SK-N-MC (cell line): Measurements from ENCODE around the gene RBM20.

Source experiments
- EZH2 ChIP-seq: fragments of 200-600 bp; sonication (generic); IDR thresholded peaks from one replicate; pipeline ENCODE4 v1.6.1; 2017; ENCODE audit warnings: antibody characterized with exemption
- FOXP2 ChIP-seq: optimal IDR thresholded peaks from 2 replicates; pipeline ENCODE3; 2011; ENCODE audit warnings: mild to moderate bottlenecking, moderate library complexity; ENCODE audit not compliant: insufficient read depth; ENCODE audit errors: extremely low read length, control extremely low read depth
- POLR2AphosphoS5 ChIP-seq: IDR thresholded peaks from 2 replicates; pipeline ENCODE4 v1.6.1; 2012; ENCODE audit warnings: mild to moderate bottlenecking, low read depth, low read length, borderline replicate concordance

DNA sequence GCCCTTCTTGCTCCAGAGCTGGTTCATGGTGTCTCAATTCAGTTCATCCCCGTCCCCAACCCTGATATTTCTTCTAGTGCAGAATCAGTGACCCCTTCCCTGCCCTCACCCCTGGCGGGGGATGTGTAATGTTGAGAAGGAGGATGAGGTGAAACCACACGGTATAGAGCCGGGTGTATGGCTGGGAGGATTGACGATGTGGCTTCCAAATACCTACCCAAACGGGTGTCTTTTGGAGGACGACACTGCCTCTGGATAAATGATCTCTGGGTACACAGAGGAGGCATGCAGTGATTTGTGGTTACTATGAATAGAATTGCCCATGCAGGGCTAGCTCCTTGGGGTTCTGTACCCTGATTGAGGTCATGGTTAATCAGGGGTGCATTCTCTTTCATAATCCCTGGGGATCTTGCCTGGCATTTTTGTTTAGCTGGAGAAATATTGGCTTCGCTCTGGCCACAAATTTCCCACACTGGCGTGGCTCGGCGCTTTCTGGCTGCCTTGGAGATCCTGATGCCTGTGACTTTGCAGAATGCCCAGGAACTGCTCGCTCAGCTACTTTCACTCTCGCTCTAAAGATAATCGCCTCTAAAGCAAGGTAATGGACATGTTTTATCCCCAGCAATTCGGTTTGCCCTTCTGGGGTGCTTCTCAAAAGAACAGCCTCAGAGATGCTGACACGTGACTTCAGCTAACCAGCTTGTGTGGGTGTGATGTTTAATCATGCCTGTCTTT lies 89.2 kb downstream of the RBM20 start:
- TF ChIP-seq EZH2 (no peak), POLR2AphosphoS5 (no peak), FOXP2 (no peak)
